ENCODE data around the gene UTP18.

UTP18 gene

GRCh38 chr17:51335883-51336822 lies 75.8 kb downstream of the UTP18 start:
- no peak for DNase-seq

DNA sequence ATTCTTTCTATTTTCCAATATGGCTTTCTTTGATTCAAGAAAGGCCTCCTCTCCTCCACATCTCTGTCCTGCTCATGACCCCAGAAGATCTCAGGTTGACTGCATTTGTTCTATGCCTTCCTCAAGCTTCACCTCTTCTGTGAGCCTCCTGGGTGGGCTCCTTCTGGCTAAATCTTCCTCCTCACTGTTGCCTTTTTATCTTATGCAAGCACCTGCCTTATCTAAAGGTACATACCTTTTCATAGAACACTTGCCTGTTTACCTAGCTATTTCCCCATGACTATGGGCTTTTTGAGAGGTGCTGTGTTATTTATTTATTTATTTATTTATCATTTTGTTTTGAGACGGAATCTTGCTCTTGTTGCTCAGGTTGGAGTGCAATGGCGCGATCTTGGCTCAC lies 81.1 kb downstream of the UTP18 start:
- no peak for DNase-seq

- no peak for DNase-seq
These were observed 81.9 kb downstream of the UTP18 start for GRCh38 chr17:51342257-51342656.

GRCh38 chr17:51344532-51344931 lies 84.2 kb downstream of the UTP18 start:
- DNase-seq: no peak

GRCh38 chr17:51346218-51346982 lies 86.1 kb downstream of the UTP18 start:
- DNase-seq: no peak

Measured in CD4-positive, alpha-beta T cell treated with Interferon gamma for 1 hour (primary cell).